Measurements from ENCODE around the gene ELFN2.

ELFN2 gene

GRCh38 chr22:37430941-37431340 is 3.7 kb upstream of the ELFN2 start:
- TF ChIP-seq, protein P1, sequence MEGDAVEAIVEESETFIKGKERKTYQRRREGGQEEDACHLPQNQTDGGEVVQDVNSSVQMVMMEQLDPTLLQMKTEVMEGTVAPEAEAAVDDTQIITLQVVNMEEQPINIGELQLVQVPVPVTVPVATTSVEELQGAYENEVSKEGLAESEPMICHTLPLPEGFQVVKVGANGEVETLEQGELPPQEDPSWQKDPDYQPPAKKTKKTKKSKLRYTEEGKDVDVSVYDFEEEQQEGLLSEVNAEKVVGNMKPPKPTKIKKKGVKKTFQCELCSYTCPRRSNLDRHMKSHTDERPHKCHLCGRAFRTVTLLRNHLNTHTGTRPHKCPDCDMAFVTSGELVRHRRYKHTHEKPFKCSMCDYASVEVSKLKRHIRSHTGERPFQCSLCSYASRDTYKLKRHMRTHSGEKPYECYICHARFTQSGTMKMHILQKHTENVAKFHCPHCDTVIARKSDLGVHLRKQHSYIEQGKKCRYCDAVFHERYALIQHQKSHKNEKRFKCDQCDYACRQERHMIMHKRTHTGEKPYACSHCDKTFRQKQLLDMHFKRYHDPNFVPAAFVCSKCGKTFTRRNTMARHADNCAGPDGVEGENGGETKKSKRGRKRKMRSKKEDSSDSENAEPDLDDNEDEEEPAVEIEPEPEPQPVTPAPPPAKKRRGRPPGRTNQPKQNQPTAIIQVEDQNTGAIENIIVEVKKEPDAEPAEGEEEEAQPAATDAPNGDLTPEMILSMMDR (IDR thresholded peaks at IDR 0.05): no peak
- TF ChIP-seq ZFX (IDR thresholded peaks at IDR 0.05; ENCODE audit: borderline replicate concordance): no peak

GRCh38 chr22:37428649-37429586 is 1.6 kb upstream of the ELFN2 start:
- H3K27ac ChIP-seq: no peak overlapping the region
- TF ChIP-seq, protein P1 (IDR thresholded peaks at IDR 0.05): peak; percentile 75
- TF ChIP-seq ZFX (IDR thresholded peaks at IDR 0.05; ENCODE audit: borderline replicate concordance): no peak

More at GRCh38 chr22:37430941-37431340, 3.7 kb upstream of the ELFN2 start:
- H3K27ac ChIP-seq: no peak overlapping the region

GRCh38 chr22:37427711-37428635 is 694 bp upstream of the ELFN2 start:
- no peak overlapping the region for H3K27ac ChIP-seq
- no peak for TF ChIP-seq ZFX (IDR thresholded peaks at IDR 0.05; ENCODE audit: borderline replicate concordance)
- TF ChIP-seq, protein P1 (IDR thresholded peaks at IDR 0.05): no peak

DNA sequence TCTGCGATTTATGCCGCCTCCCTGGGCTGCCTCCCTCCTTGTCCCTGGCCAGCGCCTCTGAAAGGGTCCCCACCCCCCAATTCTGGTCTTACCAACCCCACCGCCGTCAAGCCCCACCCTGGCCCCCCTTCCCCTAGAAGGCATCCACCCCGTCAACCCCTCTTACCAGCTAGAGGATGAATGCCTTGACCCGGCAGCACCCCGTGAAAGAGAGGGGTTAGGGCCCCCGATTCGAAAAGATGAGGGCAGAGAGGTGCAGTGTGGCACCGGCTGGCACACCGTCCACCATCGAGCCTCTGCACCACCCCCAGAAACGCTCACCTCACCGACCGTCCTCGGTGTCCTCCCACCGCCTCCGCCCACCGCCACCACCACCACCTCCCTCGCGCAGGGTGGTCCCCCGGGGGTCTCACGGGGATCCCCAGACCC is 559 bp downstream of the ELFN2 start:
- TF ChIP-seq, protein P1 (IDR thresholded peaks at IDR 0.05): no peak
- TF ChIP-seq ZFX (IDR thresholded peaks at IDR 0.05; ENCODE audit: borderline replicate concordance): no peak
- no peak overlapping the region for H3K27ac ChIP-seq

- TF ChIP-seq, protein P1 (IDR thresholded peaks at IDR 0.05): no peak
- no peak for TF ChIP-seq ZFX (IDR thresholded peaks at IDR 0.05; ENCODE audit: borderline replicate concordance)
Observed at GRCh38 chr22:37425800-37426705, 1.2 kb downstream of the ELFN2 start.

GRCh38 chr22:37425369-37425768 is 1.9 kb downstream of the ELFN2 start:
- no peak overlapping the region for H3K27ac ChIP-seq
- TF ChIP-seq, protein P1 (IDR thresholded peaks at IDR 0.05): no peak
- TF ChIP-seq ZFX (IDR thresholded peaks at IDR 0.05; ENCODE audit: borderline replicate concordance): no peak

More at GRCh38 chr22:37425800-37426705, 1.2 kb downstream of the ELFN2 start:
- H3K27ac ChIP-seq: no peak overlapping the region
